Subcutaneous adipose tissue (tissue), 4 donors: ENCODE measurements around the gene PMIS2. TPM values are rescaled to one million over a fixed set of nuclear protein-coding genes. Genes with fewer than 3 reads are reported as not detected.

ENCODE experiments used
- total RNA-seq, 4 donors: library from RNA; depleted of rRNA; stranded (reverse); fragments of >200 nt; gene quantifications; one replicate each; pipeline ENCODE4 v1.1.0, GENCODE V29; 2016
- TF ChIP-seq, protein P1 (sequence below): fragments of 450-650 bp; IDR thresholded peaks from one replicate; pipeline ENCODE4 v1.5.1; 2016; ENCODE audit warnings: low read depth, mild to moderate bottlenecking, control low read depth, antibody characterized with exemption, moderate library complexity

PMIS2 gene
- total RNA-seq, 4 donors from 2014 or later, result not detected

DNA sequence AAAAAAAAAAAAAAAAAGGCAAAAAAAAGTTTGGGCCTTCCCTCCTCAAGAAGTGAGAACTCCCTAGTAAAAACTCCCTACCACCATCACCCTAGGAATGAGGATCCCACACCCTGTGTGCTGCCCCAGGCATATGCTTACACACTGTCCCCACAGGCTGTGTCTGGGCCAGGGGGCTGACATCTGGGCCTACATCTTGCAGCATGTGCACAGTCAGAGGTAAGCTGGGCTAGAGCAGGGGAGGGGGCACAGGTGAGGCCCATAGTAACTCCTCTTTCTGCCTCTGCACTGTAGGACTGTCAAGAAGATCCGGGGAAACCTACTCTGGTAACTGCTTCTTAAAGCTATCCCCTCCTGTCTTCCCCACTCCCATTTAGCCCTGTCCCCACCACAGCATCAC lies 27.6 kb downstream of the PMIS2 start:
- TF ChIP-seq, protein P1, sequence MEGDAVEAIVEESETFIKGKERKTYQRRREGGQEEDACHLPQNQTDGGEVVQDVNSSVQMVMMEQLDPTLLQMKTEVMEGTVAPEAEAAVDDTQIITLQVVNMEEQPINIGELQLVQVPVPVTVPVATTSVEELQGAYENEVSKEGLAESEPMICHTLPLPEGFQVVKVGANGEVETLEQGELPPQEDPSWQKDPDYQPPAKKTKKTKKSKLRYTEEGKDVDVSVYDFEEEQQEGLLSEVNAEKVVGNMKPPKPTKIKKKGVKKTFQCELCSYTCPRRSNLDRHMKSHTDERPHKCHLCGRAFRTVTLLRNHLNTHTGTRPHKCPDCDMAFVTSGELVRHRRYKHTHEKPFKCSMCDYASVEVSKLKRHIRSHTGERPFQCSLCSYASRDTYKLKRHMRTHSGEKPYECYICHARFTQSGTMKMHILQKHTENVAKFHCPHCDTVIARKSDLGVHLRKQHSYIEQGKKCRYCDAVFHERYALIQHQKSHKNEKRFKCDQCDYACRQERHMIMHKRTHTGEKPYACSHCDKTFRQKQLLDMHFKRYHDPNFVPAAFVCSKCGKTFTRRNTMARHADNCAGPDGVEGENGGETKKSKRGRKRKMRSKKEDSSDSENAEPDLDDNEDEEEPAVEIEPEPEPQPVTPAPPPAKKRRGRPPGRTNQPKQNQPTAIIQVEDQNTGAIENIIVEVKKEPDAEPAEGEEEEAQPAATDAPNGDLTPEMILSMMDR, result no peak

DNA sequence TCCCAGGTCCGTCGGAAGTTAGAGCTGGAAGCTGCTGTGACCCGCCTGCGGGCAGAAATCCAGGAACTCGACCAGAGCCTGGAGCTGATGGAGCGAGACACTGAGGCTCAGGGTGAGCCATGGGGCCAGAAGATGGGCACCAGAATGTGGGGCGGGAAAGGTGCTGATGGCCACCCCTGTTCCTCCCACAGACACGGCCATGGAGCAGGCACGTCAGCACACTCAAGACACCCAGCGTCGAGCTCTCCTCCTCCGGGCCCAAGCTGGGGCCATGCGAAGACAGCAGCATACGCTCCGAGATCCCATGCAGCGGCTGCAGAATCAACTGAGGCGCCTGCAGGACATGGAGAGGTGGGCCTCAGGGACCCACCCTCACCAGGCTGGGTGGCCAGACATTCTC lies 29.1 kb downstream of the PMIS2 start:
- TF ChIP-seq, protein P1, result no peak

DNA sequence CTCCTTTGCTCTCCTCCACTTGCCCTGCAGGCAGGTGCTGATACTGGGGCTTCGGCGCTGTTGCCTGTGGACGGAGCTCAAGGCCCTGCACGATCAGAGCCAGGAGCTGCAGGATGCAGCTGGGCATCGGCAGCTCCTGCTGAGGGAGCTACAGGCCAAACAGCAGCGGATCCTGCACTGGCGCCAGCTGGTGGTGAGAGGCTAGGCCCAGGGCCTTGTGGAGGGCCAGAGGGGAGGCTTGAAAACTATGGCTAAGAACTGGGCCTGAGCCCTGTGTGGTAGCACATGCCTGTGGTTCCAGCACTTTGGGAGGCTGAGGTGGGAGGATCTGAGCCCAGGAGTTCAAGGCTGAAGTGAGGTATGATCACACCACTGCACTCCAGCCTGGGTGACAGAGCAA lies 32.9 kb downstream of the PMIS2 start:
- TF ChIP-seq, protein P1, result no peak

DNA sequence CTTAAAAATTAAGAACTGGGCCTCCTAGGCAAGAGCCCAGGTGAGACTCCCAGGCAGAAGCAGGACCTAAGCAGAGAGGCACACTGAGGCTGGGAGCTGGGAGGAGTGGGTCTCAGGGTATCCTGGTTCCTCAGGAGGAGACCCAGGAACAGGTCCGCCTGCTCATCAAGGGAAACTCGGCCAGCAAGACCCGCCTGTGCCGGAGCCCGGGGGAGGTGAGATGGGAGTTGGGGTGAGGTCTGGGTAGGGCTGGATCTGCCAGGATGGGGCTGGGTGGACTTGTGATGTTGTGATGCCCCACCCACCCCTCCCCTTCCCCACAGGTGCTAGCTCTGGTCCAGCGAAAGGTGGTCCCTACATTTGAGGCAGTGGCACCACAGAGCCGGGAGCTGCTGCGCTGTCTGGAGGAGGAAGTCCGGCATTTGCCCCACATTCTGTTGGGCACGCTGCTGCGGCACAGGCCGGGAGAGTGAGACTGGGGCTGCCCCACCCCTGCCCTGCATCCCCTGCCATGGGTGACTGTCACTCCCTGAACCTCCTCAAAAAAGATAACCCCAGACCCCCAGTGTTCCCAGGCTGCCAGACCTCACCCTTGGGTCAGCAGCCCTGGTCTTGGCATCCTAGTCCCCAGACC lies 33.4 kb downstream of the PMIS2 start:
- TF ChIP-seq, protein P1, result no peak

DNA sequence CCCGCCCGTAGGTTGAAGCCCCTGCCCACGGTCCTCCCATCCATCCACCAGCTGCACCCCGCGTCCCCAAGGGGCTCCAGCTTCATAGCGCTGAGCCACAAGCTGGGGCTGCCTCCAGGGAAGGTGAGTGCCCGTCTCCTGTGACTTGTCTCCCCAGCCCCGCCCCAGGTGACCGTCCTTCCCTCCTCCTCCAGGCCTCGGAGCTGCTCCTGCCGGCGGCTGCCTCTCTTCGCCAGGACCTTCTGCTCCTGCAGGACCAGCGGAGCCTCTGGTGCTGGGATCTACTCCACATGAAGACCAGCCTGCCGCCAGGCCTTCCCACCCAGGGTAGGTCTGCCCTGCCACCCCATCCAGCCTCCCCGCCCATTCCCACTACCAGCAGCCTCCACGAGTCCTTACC lies 34.0 kb downstream of the PMIS2 start:
- TF ChIP-seq, protein P1, result no peak

DNA sequence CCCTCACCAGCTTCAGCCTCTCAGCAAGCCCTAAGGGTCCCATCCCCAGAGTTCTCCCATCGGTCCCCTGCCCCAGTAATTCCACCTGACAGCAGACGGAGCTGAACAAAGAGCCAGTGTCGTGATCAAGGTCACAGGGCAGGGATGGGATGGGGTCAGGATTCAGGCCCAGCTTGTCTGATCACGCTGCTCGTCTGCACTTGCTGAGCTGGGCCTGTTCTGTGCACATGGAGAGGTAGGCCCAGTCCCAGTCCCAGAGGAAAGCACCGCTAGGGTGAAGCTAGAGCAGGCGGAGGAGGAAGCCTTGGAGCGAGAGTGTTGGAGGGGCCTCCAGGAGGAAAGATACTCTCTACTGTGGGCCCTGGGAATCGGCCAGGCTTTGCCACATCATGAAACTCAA lies 35.7 kb downstream of the PMIS2 start:
- TF ChIP-seq, protein P1, result no peak

GRCh38 chr19:35622750-35623149 lies 36.8 kb downstream of the PMIS2 start:
- TF ChIP-seq, protein P1, result no peak
